Left ventricle myocardium superior (tissue), 1 donor: Measurements from ENCODE around the gene TTYH1. TPM values are rescaled to one million over a fixed set of nuclear protein-coding genes. Genes with fewer than 3 reads are reported as not detected.

Source experiments
- total RNA-seq: library from RNA; stranded (reverse); fragmentation: NEBNext Ultra II Directional; extraction: Animal tissue kit (Norgen Biotek cat#: 25700); gene quantifications from one replicate; pipeline ENCODE4 v1.2.1, GENCODE V29; 2021
- donor health status: DM: no; HTN: yes; CAD: no; lungs with severe emphysema.

TTYH1 gene
- total RNA-seq, 1 donor from 2014 or later = 1.6 TPM

Other genes with a start within 250 kb of the TTYH1 start
- 1.7 TPM for gene TMC4, start 242.3 kb upstream of the TTYH1 start, total RNA-seq
- gene MBOAT7, start 225.9 kb upstream of the TTYH1 start, total RNA-seq = 14.8 TPM
- gene TSEN34, start 224.2 kb upstream of the TTYH1 start, total RNA-seq = 18.5 TPM
- 601 TPM for gene RPS9, start 214.6 kb upstream of the TTYH1 start, total RNA-seq
- 4.3 TPM for gene LILRB3, start 192.5 kb upstream of the TTYH1 start, total RNA-seq
- gene LILRA6, start 172.7 kb upstream of the TTYH1 start, total RNA-seq = 2.3 TPM
- gene LILRB5, start 158.2 kb upstream of the TTYH1 start, total RNA-seq = 5.5 TPM
- 2.7 TPM for gene LILRB2, start 134.4 kb upstream of the TTYH1 start, total RNA-seq
- 1.2 TPM for gene LILRA5, start 102.3 kb upstream of the TTYH1 start, total RNA-seq
- not detected for gene LILRA4, start 76.3 kb upstream of the TTYH1 start, total RNA-seq
- 5.9 TPM for gene LAIR1, start 50.5 kb upstream of the TTYH1 start, total RNA-seq
- 69.1 TPM for gene LENG8, start 33.7 kb downstream of the TTYH1 start, total RNA-seq
- 1.4 TPM for gene LENG9, start 48.3 kb downstream of the TTYH1 start, total RNA-seq
- gene CDC42EP5, start 57.8 kb downstream of the TTYH1 start, total RNA-seq = 11.0 TPM
- not detected for gene LAIR2, start 87.4 kb downstream of the TTYH1 start, total RNA-seq
- 2.0 TPM for gene LILRA2, start 158.3 kb downstream of the TTYH1 start, total RNA-seq
- 0.50 TPM for gene LILRA1, start 178.2 kb downstream of the TTYH1 start, total RNA-seq
- 2.2 TPM for gene LILRB1, start 215.0 kb downstream of the TTYH1 start, total RNA-seq
- 3.3 TPM for gene LILRB4, start 247.5 kb downstream of the TTYH1 start, total RNA-seq